ENCODE measurements around the gene NUDT14. TPM values are rescaled to one million over a fixed set of nuclear protein-coding genes. Genes with fewer than 3 reads are reported as not detected.
A peak's percentile ranks its signal among the peaks of the same experiment; 100 is the strongest.

NUDT14 gene
- total RNA-seq, 4 donors from 2014 or later: 0.66 to 2.7 (median 1.8) TPM

DNA sequence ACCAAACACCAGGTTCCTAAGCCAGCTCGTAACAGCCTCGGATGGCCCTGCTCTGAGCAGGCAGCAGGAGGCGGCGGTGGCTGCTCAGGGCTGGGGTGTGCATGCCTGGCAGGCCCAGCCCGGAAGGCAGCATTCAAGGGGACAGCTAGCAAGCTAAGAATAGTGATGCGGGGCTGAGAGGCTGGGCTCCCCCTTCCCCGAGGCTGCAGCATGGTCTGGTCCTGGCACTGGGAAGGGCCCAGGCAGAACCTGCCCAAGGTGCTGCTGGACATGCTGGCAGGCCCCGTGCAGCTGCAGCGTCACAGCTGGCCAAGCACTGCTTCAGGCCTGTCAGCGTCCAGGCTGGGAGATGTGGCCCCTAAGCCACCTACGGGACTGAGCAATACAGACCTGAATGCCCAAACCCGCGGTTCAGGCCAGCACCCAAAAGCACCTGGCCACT lies 26.4 kb upstream of the NUDT14 start:
- H3K4me1 ChIP-seq: peaks cover 0 to 48% (median 20%) of the 10 kb centered on the region in 4 donors
- H3K27ac ChIP-seq: no peak overlapping the region
- 70 to 77% methylated on average over 5 to 13 of the region's 13 CpGs for WGBS, 2 donors
- H3K36me3 ChIP-seq: peaks cover 0 to 43% (median 0%) of the 10 kb centered on the region in 3 donors
- TF ChIP-seq, protein P1, sequence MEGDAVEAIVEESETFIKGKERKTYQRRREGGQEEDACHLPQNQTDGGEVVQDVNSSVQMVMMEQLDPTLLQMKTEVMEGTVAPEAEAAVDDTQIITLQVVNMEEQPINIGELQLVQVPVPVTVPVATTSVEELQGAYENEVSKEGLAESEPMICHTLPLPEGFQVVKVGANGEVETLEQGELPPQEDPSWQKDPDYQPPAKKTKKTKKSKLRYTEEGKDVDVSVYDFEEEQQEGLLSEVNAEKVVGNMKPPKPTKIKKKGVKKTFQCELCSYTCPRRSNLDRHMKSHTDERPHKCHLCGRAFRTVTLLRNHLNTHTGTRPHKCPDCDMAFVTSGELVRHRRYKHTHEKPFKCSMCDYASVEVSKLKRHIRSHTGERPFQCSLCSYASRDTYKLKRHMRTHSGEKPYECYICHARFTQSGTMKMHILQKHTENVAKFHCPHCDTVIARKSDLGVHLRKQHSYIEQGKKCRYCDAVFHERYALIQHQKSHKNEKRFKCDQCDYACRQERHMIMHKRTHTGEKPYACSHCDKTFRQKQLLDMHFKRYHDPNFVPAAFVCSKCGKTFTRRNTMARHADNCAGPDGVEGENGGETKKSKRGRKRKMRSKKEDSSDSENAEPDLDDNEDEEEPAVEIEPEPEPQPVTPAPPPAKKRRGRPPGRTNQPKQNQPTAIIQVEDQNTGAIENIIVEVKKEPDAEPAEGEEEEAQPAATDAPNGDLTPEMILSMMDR (IDR thresholded peaks at IDR 0.05): no peak
- no peak for TF ChIP-seq EP300 (IDR thresholded peaks at IDR 0.05)
- DNase-seq (ENCODE audit: low spot score in 2 of 2): no peak
- no peak overlapping the region for H3K4me3 ChIP-seq
- H3K9me3 ChIP-seq: no peaks in the 10 kb centered on the region
- H3K27me3 ChIP-seq: peaks cover 0 to 7% of the 10 kb centered on the region in 2 donors

DNA sequence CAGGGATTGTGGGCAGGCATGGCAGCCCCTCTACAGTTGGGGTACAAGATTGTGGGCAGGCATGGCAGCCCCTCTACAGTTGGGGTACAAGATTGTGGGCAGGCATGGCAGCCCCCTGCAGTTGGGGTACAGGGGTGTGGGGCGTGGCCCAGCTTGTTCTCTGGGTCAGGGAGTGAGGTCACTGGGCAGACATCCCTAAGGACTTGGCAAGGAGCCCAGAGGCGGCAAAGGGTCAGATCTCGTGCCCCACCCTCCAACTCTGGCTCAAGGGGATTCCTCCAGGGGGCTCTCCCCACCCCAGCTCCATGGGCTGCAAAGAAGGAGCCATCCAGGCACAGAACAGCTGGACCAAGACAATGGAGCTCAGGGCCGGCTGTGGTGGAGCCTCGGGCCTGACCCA lies 25.8 kb upstream of the NUDT14 start:
- H3K27ac ChIP-seq: no peak overlapping the region
- no peak for TF ChIP-seq POLR2A (IDR thresholded peaks at IDR 0.05)
- TF ChIP-seq, protein P1 (IDR thresholded peaks at IDR 0.05): no peak
- no peak for TF ChIP-seq EP300 (IDR thresholded peaks at IDR 0.05)
- H3K36me3 ChIP-seq: peaks cover 0 to 37% (median 0%) of the 10 kb centered on the region in 3 donors
- H3K4me3 ChIP-seq: no peak overlapping the region
- 17 to 20% methylated on average over 4 of the region's 5 CpGs for WGBS, 2 donors
- peaks cover 0 to 12% of the 10 kb centered on the region in 2 donors for H3K27me3 ChIP-seq
- no peaks in the 10 kb centered on the region for H3K9me3 ChIP-seq
- DNase-seq (ENCODE audit: low spot score in 2 of 2): no peak
- peaks cover 0 to 52% (median 22%) of the 10 kb centered on the region in 4 donors for H3K4me1 ChIP-seq

GRCh38 chr14:105205673-105206208 lies 24.6 kb upstream of the NUDT14 start:
- TF ChIP-seq, protein P1 (IDR thresholded peaks at IDR 0.05): no peak
- TF ChIP-seq POLR2A (IDR thresholded peaks at IDR 0.05) (no peak), EP300 (IDR thresholded peaks at IDR 0.05) (no peak)
- no peak for DNase-seq (ENCODE audit: low spot score in 2 of 2)
- peaks cover 0 to 64% (median 25%) of the 10 kb centered on the region in 4 donors for H3K4me1 ChIP-seq
- H3K27me3 ChIP-seq: peaks cover 0 to 23% of the 10 kb centered on the region in 2 donors
- H3K4me3 ChIP-seq: no peak overlapping the region
- H3K9me3 ChIP-seq: no peaks in the 10 kb centered on the region
- 36 to 58% methylated on average over 6 to 7 of the region's 12 CpGs for WGBS, 2 donors
- H3K27ac ChIP-seq: peak overlapping the region in 1 of 4 donors; percentile 55
- peaks cover 0 to 26% (median 0%) of the 10 kb centered on the region in 3 donors for H3K36me3 ChIP-seq

DNA sequence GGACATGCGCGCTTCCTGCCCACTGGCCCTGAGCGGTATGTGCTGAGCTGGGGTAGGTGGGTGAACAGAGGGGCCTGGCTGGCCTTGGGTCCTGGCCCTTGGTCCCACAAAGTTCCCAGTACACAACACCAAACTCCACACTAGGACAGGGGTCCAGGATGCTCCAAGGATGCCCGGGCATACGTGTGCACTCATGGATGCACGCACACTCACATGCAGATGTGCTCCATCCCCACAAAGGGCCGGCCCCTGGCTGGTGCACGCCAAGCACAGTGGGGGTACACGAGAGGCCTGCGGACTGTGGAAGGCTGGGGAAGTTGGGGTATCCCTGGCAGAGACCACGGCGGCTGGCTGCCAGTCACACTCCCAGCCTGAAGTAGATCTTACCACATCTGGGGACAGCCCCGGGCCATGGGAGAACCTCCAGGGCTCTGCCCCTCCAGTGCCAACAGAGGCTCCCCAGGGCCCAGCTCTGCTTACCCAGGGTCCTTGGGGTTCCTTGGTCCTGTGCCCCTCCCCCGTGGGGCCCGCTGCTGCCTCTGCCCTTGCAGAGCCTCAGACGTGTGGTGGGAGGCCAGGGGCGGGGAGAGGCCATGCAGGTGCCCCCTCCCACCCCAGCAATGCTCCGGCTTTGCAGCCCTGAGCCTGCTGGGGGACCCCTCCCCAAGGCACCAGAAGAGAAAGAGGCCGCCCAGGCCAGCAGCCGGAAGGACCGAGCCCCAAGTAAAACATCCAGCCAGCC lies 24.0 kb upstream of the NUDT14 start:
- peak overlapping the region in 1 of 4 donors; percentile 55 for H3K27ac ChIP-seq
- no peaks in the 10 kb centered on the region for H3K9me3 ChIP-seq

More for the DNA sequence above, 24.0 kb upstream of the NUDT14 start:
- no peak overlapping the region for H3K4me3 ChIP-seq
- TF ChIP-seq EP300 (IDR thresholded peaks at IDR 0.05) (no peak), POLR2A (IDR thresholded peaks at IDR 0.05) (no peak)
- TF ChIP-seq, protein P1 (IDR thresholded peaks at IDR 0.05): no peak
- WGBS, 2 donors: 37 to 63% methylated on average over 10 to 16 of the region's 21 CpGs
- DNase-seq (ENCODE audit: low spot score in 2 of 2): no peak
- peaks cover 0 to 66% (median 25%) of the 10 kb centered on the region in 4 donors for H3K4me1 ChIP-seq
- peaks cover 0 to 28% of the 10 kb centered on the region in 2 donors for H3K27me3 ChIP-seq
- H3K36me3 ChIP-seq: peaks cover 0 to 19% (median 0%) of the 10 kb centered on the region in 3 donors

Measured in tibial nerve (tissue), 4 donors.